OCI-LY1 (cell line): Measurements from ENCODE around the gene JADE3.

Experiments used
- CTCF ChIP-seq: fragments of 200-600 bp; sonication (generic), shearing (Covaris generic); IDR thresholded peaks from 2 replicates; pipeline ENCODE4 v1.5.1; 2017; ENCODE audit warnings: mild to moderate bottlenecking, antibody characterized with exemption, low read length, moderate library complexity, mixed read lengths
- EZH2 ChIP-seq: fragments of 200-600 bp; sonication (generic), shearing (Covaris generic); IDR thresholded peaks from 2 replicates; pipeline ENCODE4 v1.8.0; 2017; ENCODE audit warnings: borderline replicate concordance, mixed run types, mild to moderate bottlenecking, antibody characterized with exemption, low read length, moderate library complexity, mixed read lengths

DNA sequence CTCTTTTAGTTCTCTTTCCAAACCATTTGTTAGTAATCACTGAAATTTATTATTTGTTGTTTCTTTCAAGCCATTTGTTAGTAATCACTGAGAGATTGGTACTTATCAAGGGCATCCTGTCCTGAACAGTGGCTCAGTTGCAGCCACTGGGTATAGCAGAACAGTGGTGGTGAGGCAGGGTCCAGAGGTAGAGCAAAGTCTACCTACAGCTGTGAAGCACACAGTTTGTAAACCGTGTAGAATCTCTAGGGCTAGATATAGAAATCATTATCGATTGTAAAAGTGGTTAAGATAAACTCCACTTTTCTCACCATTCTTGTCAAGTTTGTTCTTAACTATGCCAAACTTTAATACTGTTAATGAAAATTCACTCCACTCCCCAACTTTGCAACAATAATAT lies 4.1 kb downstream of the JADE3 start:
- TF ChIP-seq CTCF (no peak), EZH2 (no peak)
